Femur (tissue), 1 donor: ENCODE results near the gene NYAP1.
A peak's percentile ranks its signal among the peaks of the same experiment; 100 is the strongest.
"Not testable (repeated sequence)": the region's sequence is repeated elsewhere in the genome, so short reads cannot be mapped to it uniquely, and the experiment has no call there.

Source experiments
- DNase-seq: peaks from one replicate; pipeline ENCODE4 v3.0.0-alpha.2; 2017

The NYAP1 gene

DNA sequence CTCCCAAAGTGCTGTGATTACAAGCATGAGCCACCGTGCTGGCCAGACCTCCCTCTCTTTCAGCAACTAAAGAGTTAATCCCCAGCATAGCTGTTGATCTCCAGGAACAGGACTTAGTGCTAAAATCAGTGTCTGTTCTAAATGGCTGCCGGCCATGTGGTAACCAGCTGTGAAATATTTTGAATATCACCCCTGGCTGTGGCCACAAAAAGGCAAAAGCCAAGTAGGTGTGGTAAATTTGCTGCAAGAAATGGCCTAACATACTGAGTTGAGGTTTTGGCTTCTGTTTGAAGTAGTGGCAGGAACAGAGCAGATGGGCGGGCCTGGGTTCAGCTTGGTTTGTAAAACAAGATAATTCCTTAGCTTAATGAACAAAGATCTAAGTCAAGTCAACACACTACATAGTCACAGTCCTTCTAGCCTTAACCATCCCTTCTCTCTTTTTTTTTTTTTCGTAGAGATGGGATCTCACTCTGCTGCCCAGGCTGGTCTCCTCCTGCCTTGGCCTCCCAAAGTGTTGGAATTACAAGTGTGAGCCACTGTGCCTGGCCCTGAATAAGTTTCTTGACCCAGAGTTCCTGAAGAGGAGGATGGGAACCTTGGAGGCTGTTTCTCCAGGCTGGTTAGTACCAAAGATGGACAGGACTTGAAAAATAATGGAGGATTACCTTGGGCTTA is 32.5 kb downstream of the NYAP1 start:
- DNase-seq, result peak; percentile 82

- no peak for DNase-seq
Measured at GRCh38 chr7:100517305-100517704, 33.6 kb downstream of the NYAP1 start.

GRCh38 chr7:100519580-100519979 is 35.9 kb downstream of the NYAP1 start:
- no peak for DNase-seq

GRCh38 chr7:100520138-100520537 is 36.4 kb downstream of the NYAP1 start:
- DNase-seq, result no peak

DNA sequence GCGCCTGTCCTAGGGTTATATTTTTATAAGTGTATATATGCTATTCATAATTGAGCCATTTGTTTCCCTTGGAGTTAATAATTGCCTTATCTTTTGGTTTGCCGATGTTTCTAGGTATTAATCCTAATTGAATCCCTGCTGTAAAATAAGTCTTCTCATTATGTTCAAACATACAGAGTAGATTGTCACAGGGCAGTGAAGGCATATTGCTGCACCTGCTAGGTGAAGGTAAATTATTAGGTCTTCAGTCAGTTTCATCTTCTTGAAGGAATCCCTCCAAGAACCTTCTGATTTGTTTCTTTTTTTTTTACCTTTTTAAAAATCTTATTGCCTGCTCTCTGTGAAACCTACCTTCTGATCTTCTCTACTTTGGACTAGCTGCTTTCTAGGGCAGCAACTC is 37.3 kb downstream of the NYAP1 start:
- DNase-seq, result no peak

GRCh38 chr7:100521909-100522593 is 38.3 kb downstream of the NYAP1 start:
- not testable (repeated sequence) for DNase-seq

- not testable (repeated sequence) for DNase-seq
Measured at GRCh38 chr7:100523192-100523591, 39.5 kb downstream of the NYAP1 start.

GRCh38 chr7:100528108-100528866 is 44.6 kb downstream of the NYAP1 start:
- not testable (repeated sequence) for DNase-seq

GRCh38 chr7:100532165-100533022 is 48.7 kb downstream of the NYAP1 start:
- no peak for DNase-seq

GRCh38 chr7:100535982-100536381 is 52.3 kb downstream of the NYAP1 start:
- not testable (repeated sequence) for DNase-seq

DNA sequence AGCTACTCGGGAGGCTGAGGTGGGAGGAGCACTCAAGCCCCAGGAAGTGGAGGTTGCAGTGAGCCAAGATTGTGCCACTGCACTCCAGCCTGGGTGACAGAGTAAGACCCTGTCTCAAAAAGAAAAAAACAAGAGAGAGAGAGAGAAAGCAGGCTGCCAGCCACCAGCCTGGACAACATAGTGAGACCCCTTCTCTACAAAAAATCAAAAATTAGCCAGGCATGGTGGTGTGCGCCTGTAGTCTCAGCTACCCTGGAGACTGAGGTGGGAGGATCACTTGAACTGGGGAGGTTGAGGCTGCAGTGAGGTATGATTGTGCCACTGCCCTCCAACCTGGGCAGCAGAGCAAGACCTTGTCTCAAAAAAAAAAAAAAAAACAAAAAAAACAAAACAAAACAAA is 53.0 kb downstream of the NYAP1 start:
- DNase-seq, result not testable (repeated sequence)

- DNase-seq, result no peak
Measured at GRCh38 chr7:100538348-100538653, 54.6 kb downstream of the NYAP1 start.

GRCh38 chr7:100538654-100539435 is 55.1 kb downstream of the NYAP1 start, which contains the start of gene AGFG2:
AGFG2 (plus strand) TSS chr7:100539203; CDS start chr7:100539347, 144 bp downstream.
- peak; percentile 100 for DNase-seq

DNA sequence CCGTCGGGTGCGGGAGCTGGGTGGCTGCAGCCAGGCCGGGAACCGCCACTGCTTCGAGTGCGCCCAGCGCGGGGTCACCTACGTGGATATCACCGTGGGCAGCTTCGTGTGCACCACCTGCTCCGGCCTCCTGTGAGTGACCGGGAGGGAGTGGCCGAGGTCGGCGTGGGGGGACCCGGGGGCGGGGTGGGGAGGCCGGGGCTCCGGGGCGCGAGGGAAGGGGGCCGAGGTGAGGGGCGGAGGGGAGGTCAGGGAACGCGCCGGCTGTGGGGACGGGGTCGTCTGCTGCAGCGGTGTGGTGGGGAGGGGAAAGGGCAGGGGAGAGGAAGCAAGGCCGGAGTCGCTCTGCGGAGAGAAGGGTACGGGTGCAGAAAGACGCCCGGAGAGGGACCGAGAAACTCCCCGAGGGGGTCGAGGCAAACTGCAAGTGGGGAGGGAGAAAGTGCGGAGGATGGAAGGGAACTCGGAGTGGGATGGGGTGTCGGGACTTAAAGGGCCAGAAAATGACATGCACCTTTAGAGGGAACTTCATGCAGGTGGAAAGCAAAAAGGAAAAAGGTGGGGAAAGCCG is 55.8 kb downstream of the NYAP1 start:
- DNase-seq, result no peak

- DNase-seq, result no peak
Measured at GRCh38 chr7:100540073-100540723, 56.5 kb downstream of the NYAP1 start.

DNA sequence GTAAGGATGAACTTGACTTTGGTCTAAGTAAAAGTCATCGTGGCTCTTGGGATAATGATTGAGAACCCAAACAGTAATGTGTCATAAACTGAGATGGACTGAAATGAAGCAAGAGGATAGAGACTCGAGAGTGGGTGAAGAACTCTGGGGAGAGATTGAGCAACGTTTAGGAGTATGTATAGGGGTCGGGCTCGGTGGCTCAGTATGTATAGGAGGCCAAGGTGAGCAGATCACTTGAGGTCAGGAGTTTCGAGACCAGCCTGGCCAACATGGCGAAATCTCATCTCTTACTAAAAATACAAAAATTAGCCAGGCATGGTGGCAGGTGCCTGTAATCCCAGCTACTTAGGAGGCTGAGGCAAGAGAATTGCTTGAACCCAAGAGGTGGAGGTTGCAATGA is 57.6 kb downstream of the NYAP1 start:
- DNase-seq, result not testable (repeated sequence)

DNA sequence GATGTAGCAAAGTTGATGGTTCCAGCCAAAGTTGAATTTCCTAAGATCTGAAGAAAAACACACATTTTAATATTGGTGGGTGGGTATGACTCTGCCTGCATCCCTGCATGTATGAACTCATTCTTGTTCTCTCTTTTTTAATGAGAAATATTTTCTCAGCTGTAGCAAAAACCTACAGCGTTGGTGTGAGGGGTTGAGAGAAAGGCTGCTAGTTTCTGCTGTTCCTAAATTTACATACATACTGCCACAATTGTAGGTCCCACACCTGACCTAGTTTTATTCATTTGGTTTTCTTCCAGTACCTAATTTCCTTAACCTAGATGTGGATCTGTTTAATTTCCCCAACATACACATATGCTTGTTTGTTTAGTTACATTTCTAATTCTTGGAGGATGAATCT is 59.9 kb downstream of the NYAP1 start:
- no peak for DNase-seq

DNA sequence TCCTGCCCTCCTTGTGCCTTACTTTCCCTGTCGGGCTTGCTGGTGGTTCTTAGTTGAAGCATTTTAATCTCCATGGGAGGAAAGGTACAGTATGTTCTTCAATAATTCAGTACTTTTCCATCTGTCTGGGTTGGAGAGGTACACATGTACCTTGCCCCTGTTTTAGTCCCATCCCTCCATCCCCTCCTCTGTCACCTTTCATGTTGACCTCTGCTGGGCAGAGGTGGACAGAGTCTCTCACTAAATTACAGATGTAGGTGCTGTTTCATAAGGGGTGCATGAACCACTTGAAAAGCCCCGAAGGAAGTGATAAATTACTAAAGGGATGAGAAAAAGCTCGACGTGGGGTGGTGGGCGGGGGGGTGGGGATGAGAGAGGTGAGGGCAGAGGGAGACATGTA is 60.7 kb downstream of the NYAP1 start:
- no peak for DNase-seq
